H54 (cell line): ENCODE data around the gene HSD17B12.

Experiments used
- DNase-seq: peaks from one replicate; pipeline ENCODE4 v3.0.0; 2011; ENCODE audit warnings: low spot score, mixed read lengths; ENCODE audit not compliant: insufficient read length
- FAIRE-seq: peaks from 3 replicates; lab custom pipeline; 2011; peaks lifted over from hg19 to GRCh38; lab: Jason Lieb, UNC
- POLR2A ChIP-seq: IDR thresholded peaks from 2 replicates; pipeline ENCODE4 v1.6.1; 2011; ENCODE audit warnings: low read depth, mild to moderate bottlenecking, low read length

The HSD17B12 gene

GRCh38 chr11:43699870-43700269, 19.3 kb downstream of the HSD17B12 start:
- FAIRE-seq (no peak), DNase-seq (no peak)
- no peak for TF ChIP-seq POLR2A

- DNase-seq (no peak), FAIRE-seq (no peak)
- TF ChIP-seq POLR2A, result no peak
These were observed 26.1 kb downstream of the HSD17B12 start for GRCh38 chr11:43706631-43707030.

GRCh38 chr11:43708776-43709175, 28.2 kb downstream of the HSD17B12 start:
- no peak for TF ChIP-seq POLR2A
- FAIRE-seq (no peak), DNase-seq (no peak)

GRCh38 chr11:43709689-43710088, 29.2 kb downstream of the HSD17B12 start:
- FAIRE-seq (peak; percentile 23), DNase-seq (no peak)
- no peak for TF ChIP-seq POLR2A

GRCh38 chr11:43712676-43713075, 32.1 kb downstream of the HSD17B12 start:
- no peak for DNase-seq
- no peak for TF ChIP-seq POLR2A
- peak; percentile 33 for FAIRE-seq

- TF ChIP-seq POLR2A, result no peak
- DNase-seq (no peak), FAIRE-seq (no peak)
These were observed 37.8 kb downstream of the HSD17B12 start for GRCh38 chr11:43718373-43718772.

GRCh38 chr11:43723617-43724016, 43.1 kb downstream of the HSD17B12 start:
- no peak for TF ChIP-seq POLR2A
- DNase-seq (no peak), FAIRE-seq (peak; percentile 52)

- no peak for FAIRE-seq
- no peak for TF ChIP-seq POLR2A
- DNase-seq, result no peak
These were observed 51.7 kb downstream of the HSD17B12 start for GRCh38 chr11:43732225-43732624.

GRCh38 chr11:43734256-43734655, 53.7 kb downstream of the HSD17B12 start:
- DNase-seq (no peak), FAIRE-seq (no peak)
- no peak for TF ChIP-seq POLR2A

- TF ChIP-seq POLR2A, result no peak
- no peak for DNase-seq
- no peak for FAIRE-seq
These were observed 54.6 kb downstream of the HSD17B12 start for GRCh38 chr11:43735115-43735514.

- FAIRE-seq, result no peak
These were observed 55.4 kb downstream of the HSD17B12 start for GRCh38 chr11:43735961-43736360.

GRCh38 chr11:43736502-43737200, 56.1 kb downstream of the HSD17B12 start:
- no peak for FAIRE-seq
- DNase-seq, result no peak
- TF ChIP-seq POLR2A, result no peak

More at GRCh38 chr11:43735961-43736360, 55.4 kb downstream of the HSD17B12 start:
- no peak for DNase-seq
- no peak for TF ChIP-seq POLR2A

- no peak for TF ChIP-seq POLR2A
- FAIRE-seq (no peak), DNase-seq (no peak)
These were observed 56.7 kb downstream of the HSD17B12 start for GRCh38 chr11:43737201-43737590.

- no peak for DNase-seq
- FAIRE-seq, result peak; percentile 90
- TF ChIP-seq POLR2A, result no peak
These were observed 58.3 kb downstream of the HSD17B12 start for GRCh38 chr11:43738600-43739409.
